SK-N-MC (cell line): ENCODE results near the gene FAM200B.

ENCODE experiments used
- EZH2 ChIP-seq: fragments of 200-600 bp; sonication (generic); IDR thresholded peaks from one replicate; pipeline ENCODE4 v1.6.1; 2017; ENCODE audit warnings: antibody characterized with exemption
- FOXP2 ChIP-seq: optimal IDR thresholded peaks from 2 replicates; pipeline ENCODE3; 2011; ENCODE audit warnings: mild to moderate bottlenecking, moderate library complexity; ENCODE audit not compliant: insufficient read depth; ENCODE audit errors: extremely low read length, control extremely low read depth
- POLR2AphosphoS5 ChIP-seq: IDR thresholded peaks from 2 replicates; pipeline ENCODE4 v1.6.1; 2012; ENCODE audit warnings: mild to moderate bottlenecking, low read depth, low read length, borderline replicate concordance

GRCh38 chr4:15712214-15712613 is 30.6 kb downstream of the FAM200B start:
- TF ChIP-seq EZH2 (no peak), POLR2AphosphoS5 (no peak), FOXP2 (no peak)
